K562 (cell line): ENCODE results near the gene PGLYRP1. TPM values are rescaled to one million over a fixed set of nuclear protein-coding genes. Genes with fewer than 3 reads are reported as not detected.

Source experiments
- ATAC-seq: fragments of 200-7000 bp; cut with Tn5 transposase; 3 replicates; pipeline ENCODE4 v1.9.1; 2020; ENCODE audit warnings: moderate library complexity
- BruUV-seq: library from RNA; stranded (reverse); fragments of 400-500 nt; replicated peaks from 2 replicates; lab custom pipeline; 2021; lab: Mats Ljungman, UMichigan
- CTCF ChIA-PET: fragments of 300-600 bp; formaldehyde crosslinking; extraction: SDS; loops from one replicate; lab custom pipeline; 2021; ENCODE audit warnings: low intra/inter-chr PET ratio; lab: Yijun Ruan, JAX
- POLR2A ChIA-PET: fragments of 300-600, 350-650 bp; sonication (Branson Sonifier 250); formaldehyde crosslinking; extraction: SDS; loops from one replicate; lab custom pipeline; 2021; ENCODE audit warnings: antibody characterized with exemption, inconsistent platforms; lab: Yijun Ruan, JAX
- DNase-seq, 4 experiments: peaks; one replicate each; pipeline versions ENCODE4 v3.0.0 to v3.0.0-alpha.2; 2011 to 2018; ENCODE audit warnings: low spot score in 3 of 4, mixed read lengths in 3 of 4; ENCODE audit errors: extremely low read depth in 1 of 4
- FAIRE-seq: peaks from 2 replicates; lab custom pipeline; 2011; peaks lifted over from hg19 to GRCh38; lab: Jason Lieb, UNC
- H2AFZ ChIP-seq: 2 replicates; pipeline ENCODE4 v1.6.0; 2011; ENCODE audit warnings: low read depth, low read length, control low read depth, inconsistent platforms
- H3K27ac ChIP-seq: fragments of 200-600 bp; 3 replicates; pipeline ENCODE4 v1.8.0; 2011; ENCODE audit warnings: low read depth, mild to moderate bottlenecking, control low read depth, inconsistent platforms, low read length, moderate library complexity, mixed read lengths; ENCODE audit errors: extremely low read depth
- H3K27me3 ChIP-seq, 2 experiments: fragments of 300-600 bp in 1 of 2; 2 replicates in 1 of 2; 3 replicates in 1 of 2; pipeline versions ENCODE4 v1.6.0 to v1.8.0; 2011; ENCODE audit warnings: inconsistent platforms in 2 of 2, low read length in 2 of 2, mild to moderate bottlenecking in 1 of 2, mixed read lengths in 1 of 2, moderate library complexity in 1 of 2; ENCODE audit not compliant: control insufficient read depth in 2 of 2, insufficient read depth in 2 of 2
- H3K36me3 ChIP-seq: fragments of 300-600 bp; 3 replicates; pipeline ENCODE4 v1.8.0; 2011; ENCODE audit warnings: mild to moderate bottlenecking, low read length, inconsistent platforms; ENCODE audit not compliant: control insufficient read depth, insufficient read depth
- H3K4me1 ChIP-seq, 2 experiments: fragments of 200-600 bp in 1 of 2; replicated peaks in 1 of 2; 2 replicates in 1 of 2; 3 replicates in 1 of 2; pipeline versions ENCODE4 v1.5.1 to v1.8.0; 2011; ENCODE audit warnings: inconsistent platforms in 2 of 2, low read length in 2 of 2, mild to moderate bottlenecking in 1 of 2, mixed read lengths in 1 of 2, moderate library complexity in 1 of 2; ENCODE audit not compliant: control insufficient read depth in 2 of 2, insufficient read depth in 2 of 2
- H3K4me2 ChIP-seq: 2 replicates; pipeline ENCODE4 v1.6.1; 2011; ENCODE audit warnings: low read length, control low read depth, inconsistent platforms, mixed read lengths; ENCODE audit not compliant: insufficient read depth
- H3K4me3 ChIP-seq: fragments of 200-600 bp; sonication (generic), shearing (Covaris generic); 2 replicates; pipeline ENCODE4 v1.5.1; 2016; ENCODE audit warnings: control low read depth, inconsistent platforms
- H3K79me2 ChIP-seq: fragments of 200-600 bp; 3 replicates; pipeline ENCODE4 v1.8.0; 2011; ENCODE audit warnings: low read length, inconsistent platforms; ENCODE audit not compliant: control insufficient read depth, insufficient read depth
- H3K9ac ChIP-seq, 2 experiments: 2 replicates each; pipeline versions ENCODE4 v1.6.0 to v1.6.1; 2011; ENCODE audit warnings: low read depth in 2 of 2, low read length in 2 of 2, control low read depth in 1 of 2, inconsistent platforms in 1 of 2, mild to moderate bottlenecking in 1 of 2, mixed read lengths in 1 of 2; ENCODE audit not compliant: insufficient read depth in 1 of 2
- H3K9me1 ChIP-seq: one replicate; pipeline ENCODE4 v1.6.0; 2011; ENCODE audit warnings: inconsistent platforms, mild to moderate bottlenecking, low read length, moderate library complexity; ENCODE audit not compliant: control insufficient read depth, insufficient read depth
- H3K9me3 ChIP-seq: replicated peaks from 2 replicates; pipeline ENCODE4 v1.5.1; 2011; ENCODE audit warnings: low read depth, low read length, inconsistent platforms; ENCODE audit not compliant: control insufficient read depth, insufficient read depth
- H4K20me1 ChIP-seq: replicated peaks from 2 replicates; pipeline ENCODE4 v1.6.1; 2011; ENCODE audit warnings: low read length, inconsistent platforms, mixed read lengths; ENCODE audit not compliant: control insufficient read depth, insufficient read depth
- GMEB1 ChIP-seq: fragments of 250-450 bp; sonication (Bioruptor Pico); IDR thresholded peaks from 2 replicates; pipeline ENCODE4 v1.4.0; 2020; ENCODE audit warnings: mild to moderate bottlenecking
- ID3 ChIP-seq, 2 experiments: fragments of 250-450 bp in 1 of 2; fragments of 450-650 bp in 1 of 2; sonication (Bioruptor Pico) in 1 of 2; IDR thresholded peaks; 2 replicates each; pipeline versions ENCODE4 v1.6.1 to v1.8.0; 2016 to 2021; ENCODE audit warnings: mild to moderate bottlenecking in 2 of 2, moderate library complexity in 2 of 2, missing compliant biosample characterization in 1 of 2, missing genetic modification characterization in 1 of 2
- POLR2G ChIP-seq: fragments of 200-400 bp; formaldehyde crosslinking; IDR thresholded peaks from 2 replicates; pipeline ENCODE4 v1.6.1; 2017; ENCODE audit warnings: low read depth, mild to moderate bottlenecking, antibody characterized with exemption, low read length, moderate library complexity
- ZC3H11A ChIP-seq: IDR thresholded peaks from 2 replicates; pipeline ENCODE4 v1.6.1; 2012; ENCODE audit warnings: low read depth, low read length, improper control_type of control experiment
- WGBS: fragments of 100-300 bp; shearing (Covaris generic); methylation state at CpG from one replicate; pipeline ENCODE4 v1.1.6; 2016; ENCODE audit warnings: low coverage, mixed read lengths; ENCODE audit not compliant: insufficient coverage; ENCODE audit errors: missing lambda C conversion rate; 5-methylcytosine and 5-hydroxymethylcytosine counted together
- in situ Hi-C: fragments of 300-500 bp; cut with MboI; formaldehyde crosslinking; loops from 4 replicates; pipeline ENCODE4 v1.15.0; 2018; ENCODE audit warnings: inconsistent platforms, mixed read lengths
- intact Hi-C: fragments of 100-400 bp; cut with micrococcal nuclease; formaldehyde crosslinking; loops from 2 replicates; pipeline ENCODE4 v1.14.2; 2022
- polyA plus RNA-seq, 8 experiments: library from polyadenylated mRNA; depleted of rRNA in 4 of 8; stranded (reverse) in 5 of 8; unstranded in 3 of 8; fragments of >200 nt; fragmentation: Nextera tagmentation in 2 of 8; fragmentation: Illumina TruSeq in 1 of 8; extraction: Ambion mirVana in 2 of 8; extraction: Trizol in 1 of 8; gene quantifications; 2 replicates each; pipeline versions ENCODE4 v1.2.1 to v1.2.3, GENCODE V29; 2011 to 2014; ENCODE audit warnings: inconsistent platforms in 1 of 8, missing spikeins in 1 of 8
- total RNA-seq, 7 experiments: library from RNA; depleted of rRNA in 6 of 7; stranded (reverse); fragments of >200 nt in 6 of 7; fragmentation: Illumina TruSeq in 2 of 7; extraction: Trizol in 2 of 7; gene quantifications; 2 replicates each; pipeline versions ENCODE4 v1.2.1 to v1.2.3, GENCODE V29; 2011 to 2021; ENCODE audit warnings: low replicate concordance in 1 of 7

Gene PGLYRP1
- total and polyA plus RNA-seq, 9 of the 15 experiments (the other 6 are each of a cell fraction or from before 2014, with no cell fraction given), result not detected

GRCh38 chr19:46035986-46036743, 13.3 kb upstream of the PGLYRP1 start:
- Histone ChIP-seq H3K9me1 (no peaks in the 10 kb centered on the region), H3K36me3 (no peaks in the 10 kb centered on the region), H3K27ac (no peak overlapping the region), H3K4me2 (no peak overlapping the region), H3K9me3 (no peaks in the 10 kb centered on the region), H3K4me3 (no peak overlapping the region), H3K79me2 (no peaks in the 10 kb centered on the region), H2AFZ (no peak overlapping the region), H4K20me1 (no peaks in the 10 kb centered on the region), H3K9ac (no peak overlapping the region), H3K4me1 (peaks cover 0 to 4% of the 10 kb centered on the region in 2 experiments; a peak in 1 of 5 replicates), H3K27me3 (peaks cover 7 to 41% of the 10 kb centered on the region in 2 experiments; a peak in 2 of 5 replicates)
- no TSS peak for BruUV-seq
- WGBS, result 0% methylated on average over 13 of the region's 13 CpGs
- no peak for TF ChIP-seq ZC3H11A
- peak; percentile 31; the same call in 1 of the 2 replicates for TF ChIP-seq POLR2G
- no peak for TF ChIP-seq ID3 (CRISPR knock-in tag; IDR thresholded peaks at IDR 0.05)
- TF ChIP-seq ID3 (tag; IDR thresholded peaks at IDR 0.05), result no peak
- no peak for TF ChIP-seq GMEB1 (CRISPR knock-in tag)
- no peak for DNase-seq
- no peak for FAIRE-seq
- in situ Hi-C loops, result no loop called here
- POLR2A ChIA-PET, result interaction anchor here (0.5 to 0.9 kb wide), 3 partner anchors 9 to 416 kb away, joined by 3 to 5 read pairs (median 3); no protein-coding TSS in a partner anchor
- CTCF ChIA-PET, result no interaction called here
- intact Hi-C loops, result no loop called here
- no peak for ATAC-seq
